Activated naive CD8-positive, alpha-beta T cell treated with anti-CD3 and anti-CD28 coated beads for 36 hours (primary cell): Measurements from ENCODE around the gene ZNF710. TPM values are rescaled to one million over a fixed set of nuclear protein-coding genes. Genes with fewer than 3 reads are reported as not detected.
A peak's percentile ranks its signal among the peaks of the same experiment; 100 is the strongest.

Experiments used
- DNase-seq: peaks from one replicate; pipeline ENCODE4 v3.0.0; 2021
- H3K27ac Mint-ChIP-seq: one replicate; pipeline ENCODE4 v1.8.0; 2022; ENCODE audit warnings: mild to moderate bottlenecking, moderate library complexity, mixed read lengths
- H3K27me3 Mint-ChIP-seq: one replicate; pipeline ENCODE4 v1.8.0; 2022; ENCODE audit warnings: mild to moderate bottlenecking, mixed read lengths
- H3K36me3 Mint-ChIP-seq: one replicate; pipeline ENCODE4 v1.8.0; 2021; ENCODE audit warnings: mild to moderate bottlenecking, mixed read lengths
- H3K4me1 Mint-ChIP-seq: one replicate; pipeline ENCODE4 v1.8.0; 2021; ENCODE audit warnings: mixed read lengths
- H3K4me3 Mint-ChIP-seq: one replicate; pipeline ENCODE4 v1.8.0; 2022; ENCODE audit warnings: mild to moderate bottlenecking, moderate library complexity, mixed read lengths
- H3K9me3 Mint-ChIP-seq: one replicate; pipeline ENCODE4 v1.8.0; 2022; ENCODE audit warnings: mixed read lengths
- total RNA-seq, 2 experiments: library from RNA; stranded (reverse); gene quantifications; one replicate each; pipeline ENCODE4 v1.2.3, GENCODE V29; 2021

The ZNF710 gene
- total RNA-seq, 2 experiments from 2014 or later, result 17.8 to 17.9 TPM

DNA sequence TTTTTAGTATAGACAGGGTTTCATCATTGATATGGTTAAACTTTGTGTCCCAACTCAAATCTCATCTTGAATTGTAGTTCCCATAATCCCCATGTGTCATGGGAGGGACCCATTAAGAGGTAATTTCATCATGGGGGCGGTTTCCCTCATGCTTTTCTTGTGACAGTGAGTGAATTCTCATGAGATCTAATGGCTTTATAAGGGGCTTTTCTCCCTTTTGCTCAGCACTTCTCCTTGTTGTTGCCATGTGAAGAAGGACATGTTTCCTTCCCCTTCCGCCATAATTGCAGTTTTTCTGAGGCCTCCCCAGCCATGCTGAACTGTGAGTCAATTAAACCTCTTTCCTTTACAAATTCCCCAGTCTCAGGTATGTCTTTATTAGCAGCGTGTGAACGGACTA is 20.2 kb upstream of the ZNF710 start:
- Mint-ChIP-seq H3K4me3 (no peak overlapping the region), H3K4me1 (no peaks in the 10 kb centered on the region), H3K27ac (no peak overlapping the region), H3K27me3 (no peaks in the 10 kb centered on the region), H3K36me3 (no peaks in the 10 kb centered on the region), H3K9me3 (peaks cover 6% of the 10 kb centered on the region)
- DNase-seq, result no peak

DNA sequence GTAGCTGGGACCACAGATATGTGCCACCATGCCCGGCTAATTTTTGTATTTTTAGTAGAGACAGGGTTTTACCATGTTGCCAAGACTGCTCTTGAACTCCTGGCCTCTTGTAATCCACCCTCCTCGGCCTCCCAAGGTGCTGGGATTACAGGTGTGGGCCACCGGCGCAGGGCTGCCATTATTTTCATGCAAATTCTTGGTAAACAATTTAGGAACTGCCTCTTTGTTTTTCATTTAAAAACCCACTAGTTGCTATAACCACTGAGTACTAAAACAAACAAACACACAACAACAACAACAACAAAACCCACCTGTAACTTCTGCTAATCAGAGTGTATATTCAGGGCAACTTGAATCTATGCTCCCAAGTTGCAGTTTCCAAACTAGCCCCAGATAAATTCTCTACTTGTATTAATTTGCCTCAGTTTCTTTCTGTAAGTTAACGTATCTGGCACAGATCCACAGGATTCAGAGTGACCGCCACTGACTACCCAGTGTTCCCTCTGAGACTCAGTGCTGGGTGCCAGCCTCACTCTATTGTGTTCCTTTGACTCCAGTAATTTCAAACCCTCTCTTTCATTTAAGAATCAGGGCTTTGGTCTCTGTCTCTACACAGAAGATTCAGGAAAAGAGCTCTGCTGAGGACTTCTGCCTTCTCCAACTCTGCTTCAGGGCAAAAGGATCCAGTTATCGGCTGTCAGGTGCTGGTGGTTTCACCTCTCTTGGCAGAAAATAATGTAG is 18.6 kb upstream of the ZNF710 start:
- Mint-ChIP-seq H3K9me3 (peaks cover 6% of the 10 kb centered on the region), H3K27me3 (no peaks in the 10 kb centered on the region), H3K36me3 (no peaks in the 10 kb centered on the region), H3K4me1 (no peaks in the 10 kb centered on the region), H3K4me3 (no peak overlapping the region), H3K27ac (no peak overlapping the region)
- DNase-seq, result no peak

DNA sequence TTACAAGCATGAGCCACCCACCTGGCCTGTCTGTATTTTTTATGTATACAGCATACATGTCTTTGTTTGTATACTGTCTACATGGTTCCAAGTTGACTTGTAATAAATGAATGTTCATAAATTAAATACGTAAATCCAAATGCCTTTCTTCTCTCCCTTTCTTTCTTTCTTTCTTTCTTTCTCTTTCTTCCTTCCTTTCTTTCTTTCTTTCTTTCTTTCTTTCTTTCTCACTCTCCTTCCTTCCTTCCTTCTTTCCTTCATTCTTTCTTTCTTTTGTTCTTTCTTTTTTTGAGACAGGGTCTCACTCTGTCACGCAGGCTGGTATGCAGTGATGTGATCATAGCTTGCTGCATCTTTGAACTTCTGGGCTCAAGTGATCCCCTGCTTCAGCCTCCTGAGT is 17.1 kb upstream of the ZNF710 start:
- Mint-ChIP-seq H3K27me3 (no peaks in the 10 kb centered on the region), H3K36me3 (no peaks in the 10 kb centered on the region), H3K4me1 (no peaks in the 10 kb centered on the region), H3K27ac (no peak overlapping the region), H3K4me3 (no peak overlapping the region), H3K9me3 (peaks cover 6% of the 10 kb centered on the region)
- DNase-seq, result no peak

DNA sequence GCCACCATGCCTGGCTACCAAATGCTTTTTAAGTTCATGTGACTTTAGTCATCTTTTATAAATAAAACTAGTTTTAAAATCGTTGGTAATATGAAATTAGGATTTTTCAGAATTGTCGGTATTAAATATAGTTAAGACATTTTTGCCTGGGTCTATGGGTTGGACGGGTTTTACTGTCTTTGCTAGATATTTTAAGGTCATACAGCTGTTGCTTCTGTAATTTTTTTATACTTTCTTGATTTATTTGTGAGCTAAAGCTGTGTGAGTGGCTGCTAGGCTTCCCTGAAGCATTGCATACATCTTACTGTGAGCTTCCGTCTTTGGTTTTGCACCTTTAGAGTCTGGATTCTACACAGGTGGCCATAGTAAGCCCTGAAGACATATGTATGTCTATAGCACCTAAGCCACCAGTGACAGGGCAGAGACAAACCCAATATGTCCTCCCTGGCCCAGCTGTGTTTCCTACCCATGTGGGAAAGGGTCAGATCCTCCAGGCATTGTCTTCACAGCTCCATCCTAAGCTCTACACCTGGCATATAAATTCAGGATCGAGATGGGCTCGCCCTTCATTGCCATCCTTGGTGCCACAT is 16.6 kb upstream of the ZNF710 start:
- Mint-ChIP-seq H3K36me3 (no peaks in the 10 kb centered on the region), H3K4me3 (no peak overlapping the region), H3K27ac (no peak overlapping the region), H3K9me3 (peaks cover 6% of the 10 kb centered on the region), H3K27me3 (no peaks in the 10 kb centered on the region), H3K4me1 (no peaks in the 10 kb centered on the region)
- no peak for DNase-seq

DNA sequence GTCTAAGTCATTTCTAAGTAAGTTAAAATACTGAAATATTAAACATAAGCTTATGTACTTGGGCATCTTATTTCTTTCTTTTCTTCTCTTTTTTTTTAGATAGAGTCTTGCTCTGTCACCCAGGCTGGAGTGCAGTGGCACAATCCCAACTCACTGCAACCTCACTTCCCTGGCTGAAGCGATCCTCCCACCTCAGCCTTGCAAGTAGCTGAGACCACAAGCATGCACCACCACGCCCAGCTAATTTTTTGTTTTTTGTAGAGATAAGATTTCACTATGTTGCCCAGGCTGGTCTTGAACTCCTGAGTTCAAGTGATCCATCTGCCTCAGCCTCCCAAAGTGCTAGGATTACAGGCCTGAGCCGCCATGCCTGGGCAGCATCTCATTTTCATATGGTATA is 16.0 kb upstream of the ZNF710 start:
- no peak overlapping the region for H3K27ac Mint-ChIP-seq
- no peak for DNase-seq
- no peak overlapping the region for H3K4me3 Mint-ChIP-seq
- no peaks in the 10 kb centered on the region for H3K4me1 Mint-ChIP-seq
- peaks cover 6% of the 10 kb centered on the region for H3K9me3 Mint-ChIP-seq
- H3K36me3 Mint-ChIP-seq, result no peaks in the 10 kb centered on the region
- H3K27me3 Mint-ChIP-seq, result no peaks in the 10 kb centered on the region

GRCh38 chr15:89991312-89991711 is 9.8 kb upstream of the ZNF710 start:
- Mint-ChIP-seq H3K27me3 (no peaks in the 10 kb centered on the region), H3K4me3 (no peak overlapping the region), H3K9me3 (no peaks in the 10 kb centered on the region), H3K4me1 (no peaks in the 10 kb centered on the region), H3K27ac (no peak overlapping the region), H3K36me3 (no peaks in the 10 kb centered on the region)
- DNase-seq, result no peak

DNA sequence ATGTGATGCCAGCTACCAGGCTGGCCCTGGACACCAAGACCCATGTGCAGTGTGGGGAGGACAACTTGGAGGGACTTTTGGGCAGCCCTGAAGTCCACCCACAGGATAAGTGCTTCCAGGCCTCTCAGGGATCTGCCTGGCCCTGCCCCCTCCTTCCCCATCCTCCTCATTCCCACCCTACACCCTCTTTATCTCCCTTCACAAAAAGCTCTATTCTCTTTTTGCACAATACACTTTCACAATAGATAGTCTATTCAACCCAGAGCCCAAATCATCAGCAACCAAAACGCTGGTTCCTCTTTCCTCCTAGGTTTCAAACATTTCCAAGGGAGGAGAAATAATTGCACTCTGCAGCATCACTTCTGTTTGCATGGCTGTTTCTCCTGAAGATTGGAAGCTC is 7.8 kb upstream of the ZNF710 start:
- Mint-ChIP-seq H3K27me3 (no peaks in the 10 kb centered on the region), H3K4me3 (no peak overlapping the region), H3K27ac (no peak overlapping the region), H3K36me3 (no peaks in the 10 kb centered on the region), H3K4me1 (peaks cover 3% of the 10 kb centered on the region), H3K9me3 (no peaks in the 10 kb centered on the region)
- DNase-seq, result no peak

- Mint-ChIP-seq H3K27ac (no peak overlapping the region), H3K36me3 (no peaks in the 10 kb centered on the region), H3K4me3 (no peak overlapping the region), H3K27me3 (no peaks in the 10 kb centered on the region), H3K9me3 (no peaks in the 10 kb centered on the region), H3K4me1 (peaks cover 19% of the 10 kb centered on the region)
- DNase-seq, result no peak
Measured at GRCh38 chr15:89997079-89997478, 4.0 kb upstream of the ZNF710 start.

GRCh38 chr15:89998141-89998661 is 2.9 kb upstream of the ZNF710 start:
- DNase-seq, result no peak
- H3K9me3 Mint-ChIP-seq, result no peaks in the 10 kb centered on the region
- peaks cover 5% of the 10 kb centered on the region for H3K36me3 Mint-ChIP-seq
- H3K27ac Mint-ChIP-seq, result no peak overlapping the region
- H3K4me1 Mint-ChIP-seq, result peaks cover 24% of the 10 kb centered on the region
- H3K27me3 Mint-ChIP-seq, result no peaks in the 10 kb centered on the region
- no peak overlapping the region for H3K4me3 Mint-ChIP-seq

DNA sequence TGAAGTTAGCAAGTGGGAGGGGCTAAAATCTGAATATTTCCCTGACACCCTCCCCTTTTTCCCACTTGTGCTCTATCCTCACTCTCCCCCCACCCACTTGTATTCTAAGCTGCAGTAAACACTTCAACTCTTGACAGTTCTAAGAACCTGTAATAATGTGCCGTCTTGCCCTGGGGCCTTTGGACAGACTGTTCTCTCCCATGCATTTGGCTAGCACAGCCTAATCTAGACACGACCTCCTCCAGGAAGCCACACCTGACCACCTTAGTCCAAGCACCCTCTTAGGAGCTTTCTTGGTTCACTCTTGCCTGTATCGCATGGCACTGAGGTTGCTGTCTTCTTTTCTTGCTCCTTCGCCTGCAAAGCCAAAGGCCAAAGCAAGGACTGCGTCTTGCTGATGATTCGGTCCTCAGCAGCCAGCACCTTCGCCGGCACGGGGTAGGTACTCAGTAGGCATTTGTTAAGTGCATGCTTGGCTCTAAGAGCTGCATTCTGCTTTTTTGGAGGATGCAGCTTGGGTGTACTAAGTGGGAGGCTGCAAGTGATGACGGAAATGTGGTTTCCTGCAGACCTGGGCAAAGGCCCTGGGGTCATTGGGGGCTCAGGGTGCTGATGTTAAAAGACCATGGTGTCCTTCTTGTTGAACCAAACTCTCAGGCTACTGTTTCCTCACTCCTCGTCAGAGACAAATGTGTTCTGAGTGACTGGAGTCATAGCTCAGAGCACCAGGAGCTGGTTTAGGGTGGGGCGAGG is 2.0 kb upstream of the ZNF710 start:
- no peak overlapping the region for H3K27ac Mint-ChIP-seq
- H3K4me3 Mint-ChIP-seq, result no peak overlapping the region
- peaks cover 7% of the 10 kb centered on the region for H3K36me3 Mint-ChIP-seq
- H3K9me3 Mint-ChIP-seq, result no peaks in the 10 kb centered on the region
- no peaks in the 10 kb centered on the region for H3K27me3 Mint-ChIP-seq
- peaks cover 32% of the 10 kb centered on the region for H3K4me1 Mint-ChIP-seq
- DNase-seq, result no peak

DNA sequence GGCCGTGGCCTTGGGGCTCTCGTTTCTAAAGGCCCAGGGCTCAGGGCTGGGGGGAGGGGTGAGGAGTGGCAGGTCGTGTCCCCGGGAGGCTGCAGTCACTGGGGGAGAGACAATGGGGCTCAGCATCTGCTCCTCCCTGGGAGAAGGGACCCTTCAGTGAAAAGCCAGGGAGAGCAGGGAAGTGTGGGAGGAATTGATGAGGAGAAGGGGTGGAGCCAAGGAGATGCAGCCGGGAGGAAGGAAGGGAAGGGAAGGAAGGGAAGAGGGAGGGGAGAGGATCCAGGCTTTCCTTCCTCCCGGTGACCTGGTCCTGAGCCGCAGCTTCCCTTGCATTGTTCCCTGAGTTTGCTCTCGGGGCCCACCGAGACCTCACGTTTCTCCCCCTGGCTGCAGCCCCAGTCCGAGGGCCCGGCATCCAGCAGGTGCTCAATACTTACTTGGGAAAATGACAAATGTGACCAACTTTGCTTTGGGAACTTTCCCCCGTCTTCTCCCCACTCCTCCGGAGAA is 1.4 kb upstream of the ZNF710 start:
- DNase-seq, result no peak
- Mint-ChIP-seq H3K4me3 (peak overlapping the region; percentile 22), H3K27ac (no peak overlapping the region), H3K4me1 (peaks cover 39% of the 10 kb centered on the region), H3K36me3 (peaks cover 8% of the 10 kb centered on the region), H3K9me3 (no peaks in the 10 kb centered on the region), H3K27me3 (no peaks in the 10 kb centered on the region)

GRCh38 chr15:90000186-90001001 is 730 bp upstream of the ZNF710 start:
- no peaks in the 10 kb centered on the region for H3K9me3 Mint-ChIP-seq
- peak overlapping the region; percentile 97 for H3K4me3 Mint-ChIP-seq
- DNase-seq, result no peak
- no peaks in the 10 kb centered on the region for H3K27me3 Mint-ChIP-seq
- H3K27ac Mint-ChIP-seq, result peak overlapping the region; percentile 98
- H3K4me1 Mint-ChIP-seq, result peaks cover 43% of the 10 kb centered on the region
- peaks cover 12% of the 10 kb centered on the region for H3K36me3 Mint-ChIP-seq

GRCh38 chr15:90001683-90002427 is 731 bp downstream of the ZNF710 start:
- Mint-ChIP-seq H3K27ac (peak overlapping the region; percentile 90), H3K36me3 (peaks cover 14% of the 10 kb centered on the region), H3K9me3 (no peaks in the 10 kb centered on the region), H3K4me3 (peak overlapping the region; percentile 85), H3K4me1 (peaks cover 57% of the 10 kb centered on the region), H3K27me3 (no peaks in the 10 kb centered on the region)
- DNase-seq, result peak; percentile 70

DNA sequence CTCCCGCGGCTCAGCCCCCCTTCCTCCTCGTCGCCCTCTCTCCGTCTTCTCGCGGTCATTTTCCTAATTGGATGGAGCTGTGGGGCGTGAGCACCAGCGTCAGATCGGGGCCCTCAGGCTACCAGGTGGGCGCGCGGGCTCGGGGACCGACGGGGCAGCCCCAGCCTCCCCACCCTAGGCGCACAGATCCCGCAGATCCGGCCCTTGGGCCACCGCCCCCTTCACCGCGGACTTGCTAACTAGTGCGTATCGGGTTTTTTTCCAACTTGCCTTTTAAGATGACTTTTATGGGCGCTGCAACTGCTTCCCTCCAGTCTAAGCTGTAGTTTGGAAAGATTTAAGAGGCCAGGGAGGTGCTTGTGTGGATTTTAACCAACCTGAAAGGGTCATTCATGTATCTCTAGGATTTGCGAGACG is 1.3 kb downstream of the ZNF710 start:
- H3K4me1 Mint-ChIP-seq, result peaks cover 63% of the 10 kb centered on the region
- H3K9me3 Mint-ChIP-seq, result no peaks in the 10 kb centered on the region
- peak overlapping the region; percentile 85 for H3K4me3 Mint-ChIP-seq
- peaks cover 14% of the 10 kb centered on the region for H3K36me3 Mint-ChIP-seq
- no peaks in the 10 kb centered on the region for H3K27me3 Mint-ChIP-seq
- peak; percentile 64 for DNase-seq
- peak overlapping the region; percentile 90 for H3K27ac Mint-ChIP-seq
